Mucosa of stomach (tissue), 1 donor: ENCODE data around the gene BMP3.
"Not testable (repeated sequence)": the region's sequence is repeated elsewhere in the genome, so short reads cannot be mapped to it uniquely, and the experiment has no call there.

Experiments
- H3K27me3 ChIP-seq: one replicate; pipeline ENCODE4 v1.7.0; 2013; ENCODE audit warnings: mild to moderate bottlenecking, low read length; ENCODE audit not compliant: control insufficient read depth, insufficient read depth
- H3K36me3 ChIP-seq: one replicate; pipeline ENCODE4 v1.7.0; 2013; ENCODE audit warnings: low read length; ENCODE audit not compliant: control insufficient read depth, insufficient read depth
- H3K4me1 ChIP-seq: one replicate; pipeline ENCODE4 v1.7.0; 2013; ENCODE audit warnings: mild to moderate bottlenecking, low read length; ENCODE audit not compliant: control insufficient read depth, insufficient read depth
- H3K4me3 ChIP-seq: one replicate; pipeline ENCODE4 v1.7.0; 2013; ENCODE audit warnings: low read length
- H3K9ac ChIP-seq: one replicate; pipeline ENCODE4 v1.7.0; 2013; ENCODE audit warnings: mild to moderate bottlenecking, low read length, moderate library complexity
- H3K9me3 ChIP-seq: one replicate; pipeline ENCODE4 v1.7.0; 2013; ENCODE audit warnings: mild to moderate bottlenecking, low read length, moderate library complexity; ENCODE audit not compliant: control insufficient read depth
- donor health status: Pancreatic carcinoma.

The BMP3 gene, protein sequence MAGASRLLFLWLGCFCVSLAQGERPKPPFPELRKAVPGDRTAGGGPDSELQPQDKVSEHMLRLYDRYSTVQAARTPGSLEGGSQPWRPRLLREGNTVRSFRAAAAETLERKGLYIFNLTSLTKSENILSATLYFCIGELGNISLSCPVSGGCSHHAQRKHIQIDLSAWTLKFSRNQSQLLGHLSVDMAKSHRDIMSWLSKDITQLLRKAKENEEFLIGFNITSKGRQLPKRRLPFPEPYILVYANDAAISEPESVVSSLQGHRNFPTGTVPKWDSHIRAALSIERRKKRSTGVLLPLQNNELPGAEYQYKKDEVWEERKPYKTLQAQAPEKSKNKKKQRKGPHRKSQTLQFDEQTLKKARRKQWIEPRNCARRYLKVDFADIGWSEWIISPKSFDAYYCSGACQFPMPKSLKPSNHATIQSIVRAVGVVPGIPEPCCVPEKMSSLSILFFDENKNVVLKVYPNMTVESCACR

DNA sequence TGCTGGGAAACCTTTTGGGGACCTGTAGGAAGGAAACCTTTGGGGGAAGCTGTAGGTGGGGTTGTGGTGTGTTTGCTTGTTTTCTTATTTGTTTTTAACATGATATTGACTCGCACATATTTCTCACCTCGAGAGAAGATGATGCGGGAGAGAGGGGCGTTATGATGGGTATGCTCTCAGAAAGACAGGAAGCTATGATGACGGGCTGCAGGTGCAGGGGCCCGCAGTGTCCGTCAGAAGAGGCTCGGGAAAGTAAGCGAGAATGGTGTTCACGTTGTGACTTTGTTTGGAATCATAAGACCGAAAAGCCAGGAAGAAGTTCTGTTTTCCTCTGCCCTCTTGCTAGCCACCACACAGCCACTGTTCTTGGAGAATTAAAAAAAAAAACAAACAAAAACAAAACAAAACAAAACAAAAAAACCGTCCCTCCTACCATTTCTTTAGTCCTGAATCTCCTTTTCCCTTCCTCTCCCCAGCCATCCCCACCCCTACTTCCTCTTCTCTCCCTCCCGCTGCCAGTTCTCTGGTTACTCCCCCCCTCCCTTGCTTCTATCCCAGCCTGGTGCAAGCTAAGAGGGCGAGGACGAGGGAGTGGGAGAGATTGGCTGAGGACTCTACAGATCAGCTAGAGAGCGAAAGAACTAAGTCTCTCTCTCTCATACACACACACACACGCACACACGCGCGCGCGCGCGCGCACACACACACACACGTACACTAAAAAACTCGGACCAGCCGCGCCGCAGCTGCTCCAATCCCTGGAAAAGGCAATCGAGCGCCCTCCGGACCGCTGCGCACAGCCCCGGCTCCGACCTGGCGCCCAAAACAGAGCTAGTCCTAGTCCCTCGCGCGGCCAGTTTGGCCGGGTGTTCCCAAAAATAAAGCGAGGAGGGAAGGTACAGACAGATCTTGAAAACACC, at the start of gene BMP3:
TSS of gene BMP3 (plus strand) at position 648 of the 920 bp plus-strand sequence. CDS start 577 bp downstream, outside the sequence.
- H3K9ac ChIP-seq, result no peak within 1 kb of the TSS
- H3K4me3 ChIP-seq, result no peak within 1 kb of the TSS
- no peaks in the 10 kb centered on the region for H3K4me1 ChIP-seq
- H3K36me3 ChIP-seq, result no peaks in the 10 kb centered on the region
- no peaks in the 10 kb centered on the region for H3K9me3 ChIP-seq
- peaks cover 56% of the 10 kb centered on the region for H3K27me3 ChIP-seq

DNA sequence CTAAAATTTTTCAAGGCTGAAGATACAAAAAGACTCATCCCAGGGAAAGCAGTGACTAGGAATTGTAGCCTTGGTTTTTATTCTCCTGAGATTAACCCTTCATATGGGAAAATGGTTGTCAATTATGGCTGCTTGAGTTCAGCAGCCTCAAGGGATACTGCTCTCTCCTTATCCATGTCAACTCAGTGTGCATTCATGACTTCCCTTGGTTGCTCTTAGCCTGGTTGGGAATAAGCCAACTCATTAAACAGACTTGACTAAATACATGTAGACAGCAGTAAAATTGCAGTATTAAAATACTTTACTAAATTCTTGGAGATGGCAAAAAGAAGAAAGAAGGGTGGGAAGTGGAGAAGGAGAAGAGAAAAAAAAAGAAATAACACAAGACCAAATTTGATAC, 44.5 kb upstream of the BMP3 start:
- no peaks in the 10 kb centered on the region for H3K9me3 ChIP-seq
- no peak overlapping the region for H3K9ac ChIP-seq
- no peaks in the 10 kb centered on the region for H3K27me3 ChIP-seq
- H3K4me3 ChIP-seq, result no peak overlapping the region
- H3K36me3 ChIP-seq, result no peaks in the 10 kb centered on the region
- no peaks in the 10 kb centered on the region for H3K4me1 ChIP-seq

DNA sequence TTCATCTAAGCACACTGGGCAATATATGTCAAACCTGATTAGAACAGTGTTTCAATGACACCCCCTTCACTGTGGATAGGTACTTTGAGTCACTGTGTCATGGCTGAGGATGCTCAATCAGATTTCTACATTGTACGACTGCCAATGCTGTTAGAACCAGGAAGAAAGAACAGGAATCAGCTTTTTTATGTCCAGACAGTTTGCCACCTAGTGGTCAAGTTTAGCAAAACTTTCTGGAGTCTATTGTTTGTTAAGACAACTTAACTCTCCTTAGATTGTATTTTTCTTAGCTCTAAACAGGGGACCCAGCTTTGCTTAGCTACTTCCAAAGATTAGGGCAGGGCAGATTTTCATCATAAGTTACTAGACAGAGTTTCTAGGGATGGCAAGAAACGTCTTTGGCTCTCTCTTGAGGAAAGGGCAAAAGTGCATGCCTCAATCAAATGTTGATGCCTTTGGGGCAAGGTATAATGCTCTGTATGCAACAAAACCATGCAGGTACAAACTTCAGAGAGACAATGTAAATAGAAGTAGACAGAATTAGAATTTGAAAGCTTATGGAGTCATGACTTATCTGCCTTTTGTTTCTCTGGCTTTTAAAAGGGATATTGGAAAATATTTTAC, 40.5 kb upstream of the BMP3 start:
- Histone ChIP-seq H3K27me3 (no peaks in the 10 kb centered on the region), H3K9ac (no peak overlapping the region), H3K36me3 (no peaks in the 10 kb centered on the region), H3K4me3 (no peak overlapping the region), H3K4me1 (no peaks in the 10 kb centered on the region), H3K9me3 (no peaks in the 10 kb centered on the region)

DNA sequence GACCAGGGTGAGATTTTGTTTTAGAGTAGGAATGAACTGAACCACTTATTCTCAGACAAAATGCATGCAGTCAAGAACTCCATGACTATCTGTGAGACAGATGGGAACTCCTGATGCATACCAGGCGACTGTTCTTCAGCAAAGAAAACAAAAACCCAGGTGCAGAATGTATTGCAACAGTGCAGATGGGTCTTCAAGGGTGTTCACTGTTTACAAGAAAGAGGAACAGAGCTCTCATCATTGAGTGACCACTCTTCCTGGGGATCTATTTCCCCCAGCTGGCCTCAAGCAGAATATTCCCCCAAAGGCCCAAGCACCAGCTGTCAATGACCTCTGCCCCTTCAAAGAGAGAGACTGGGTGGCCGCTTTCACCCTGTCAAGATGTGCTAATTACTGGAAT, 39.7 kb upstream of the BMP3 start:
- Histone ChIP-seq H3K9ac (no peak overlapping the region), H3K4me1 (no peaks in the 10 kb centered on the region), H3K4me3 (no peak overlapping the region), H3K9me3 (no peaks in the 10 kb centered on the region), H3K36me3 (no peaks in the 10 kb centered on the region), H3K27me3 (no peaks in the 10 kb centered on the region)

DNA sequence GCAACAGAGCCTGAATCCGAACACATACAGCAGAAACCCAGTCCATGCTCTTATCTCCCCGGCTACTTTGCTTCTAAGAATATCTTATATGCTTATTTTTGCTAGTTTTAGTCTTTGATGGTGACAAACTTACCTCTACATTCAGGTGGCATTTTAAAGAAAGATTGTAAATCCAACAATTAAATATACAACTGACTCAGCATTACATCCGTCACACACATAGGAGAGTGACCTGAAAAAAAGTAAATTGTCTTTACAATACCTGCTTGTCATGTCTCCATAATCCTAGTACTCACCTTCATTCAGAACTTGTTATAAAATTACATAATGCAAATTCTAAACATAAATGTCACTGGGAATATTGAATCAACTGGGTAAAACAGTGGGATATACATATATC, 30.6 kb upstream of the BMP3 start:
- Histone ChIP-seq H3K27me3 (no peaks in the 10 kb centered on the region), H3K9ac (no peak overlapping the region), H3K4me3 (no peak overlapping the region), H3K36me3 (no peaks in the 10 kb centered on the region), H3K4me1 (no peaks in the 10 kb centered on the region), H3K9me3 (no peaks in the 10 kb centered on the region)

DNA sequence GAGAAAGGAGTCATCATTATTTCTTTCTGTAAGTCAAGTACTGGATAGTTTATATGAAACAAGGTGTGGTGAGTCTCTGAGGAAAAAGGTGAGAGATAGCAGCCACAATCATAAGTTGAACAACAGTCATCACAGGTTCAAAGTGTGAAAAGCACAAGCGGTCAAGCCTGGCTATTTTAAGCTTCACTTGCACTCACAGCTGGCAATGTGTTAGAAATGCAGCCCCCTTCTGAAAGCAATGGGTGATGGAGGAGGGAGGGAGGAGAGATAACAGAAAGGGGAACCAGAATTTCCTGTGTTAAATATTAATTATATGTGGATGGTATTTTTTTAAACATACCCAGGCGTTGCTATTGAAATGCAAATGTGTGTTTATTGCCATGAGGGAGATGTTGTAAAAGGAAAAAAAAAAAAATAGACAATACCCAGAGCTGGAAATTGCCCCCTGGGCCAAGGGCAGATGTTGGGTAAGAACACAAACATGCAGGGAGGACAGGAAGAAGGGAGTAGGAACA, 26.9 kb upstream of the BMP3 start:
- H3K9ac ChIP-seq, result no peak overlapping the region
- no peaks in the 10 kb centered on the region for H3K4me1 ChIP-seq
- H3K36me3 ChIP-seq, result no peaks in the 10 kb centered on the region
- H3K4me3 ChIP-seq, result no peak overlapping the region
- no peaks in the 10 kb centered on the region for H3K9me3 ChIP-seq
- H3K27me3 ChIP-seq, result no peaks in the 10 kb centered on the region

DNA sequence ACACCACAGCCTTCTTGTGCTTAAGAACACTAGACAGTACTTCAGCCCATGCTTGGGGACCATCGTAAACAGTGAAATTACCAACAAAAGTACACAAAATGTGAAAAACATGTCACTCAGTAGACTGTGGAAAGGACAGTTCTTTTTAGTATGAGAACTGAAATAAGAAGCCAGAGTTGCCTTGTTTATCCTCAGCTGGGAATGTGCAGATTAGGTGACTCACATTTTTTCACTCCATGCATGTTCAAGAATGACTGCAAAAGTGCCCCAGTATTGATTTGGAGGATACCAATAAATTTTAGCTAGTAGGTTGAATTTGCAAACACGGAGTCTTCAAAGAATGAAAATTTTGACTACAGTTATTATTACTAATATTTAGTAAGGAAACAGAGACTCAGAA, 23.1 kb upstream of the BMP3 start:
- Histone ChIP-seq H3K36me3 (no peaks in the 10 kb centered on the region), H3K27me3 (no peaks in the 10 kb centered on the region), H3K4me3 (no peak overlapping the region), H3K9me3 (no peaks in the 10 kb centered on the region), H3K4me1 (no peaks in the 10 kb centered on the region), H3K9ac (no peak overlapping the region)

DNA sequence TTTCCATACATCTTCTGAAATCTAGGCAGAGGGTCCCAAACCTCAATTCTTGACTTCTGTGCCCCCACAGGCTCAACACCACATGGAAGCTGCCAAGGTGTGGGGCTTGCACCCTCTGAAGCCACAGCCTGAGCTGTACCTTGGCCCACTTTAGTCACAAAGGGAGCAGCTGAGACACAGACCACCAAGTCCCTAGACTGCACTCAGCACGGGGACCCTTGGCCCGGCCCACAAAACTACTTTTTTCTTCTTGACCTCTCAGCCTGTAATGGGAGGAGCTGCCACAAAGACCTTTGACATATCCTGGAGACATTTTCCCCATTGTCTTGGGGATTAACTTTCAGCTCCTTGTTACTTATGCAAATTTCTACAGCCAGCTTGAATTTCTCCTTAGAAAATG, 13.9 kb upstream of the BMP3 start:
- not testable (repeated sequence) for H3K9me3 ChIP-seq, H3K36me3 ChIP-seq, H3K4me3 ChIP-seq, H3K27me3 ChIP-seq, H3K4me1 ChIP-seq, H3K9ac ChIP-seq

DNA sequence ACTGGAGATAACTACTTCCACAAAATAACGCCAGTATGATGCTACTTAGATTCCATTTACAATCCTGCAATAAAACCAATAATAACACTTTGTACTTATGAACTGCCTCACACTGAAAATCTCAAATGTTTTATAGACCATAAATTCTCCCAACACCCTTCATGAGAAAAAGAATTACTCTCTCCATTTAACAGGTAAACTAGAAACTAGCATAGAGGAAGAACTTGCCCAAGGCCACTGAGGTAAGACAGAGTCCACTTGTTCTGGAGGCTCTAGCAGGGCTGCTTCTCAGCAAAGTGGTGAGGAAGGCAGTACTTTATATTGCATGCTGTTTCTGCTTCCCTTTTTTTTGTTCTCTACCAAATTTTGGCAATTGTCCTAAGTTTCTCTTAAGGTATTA, 11.5 kb upstream of the BMP3 start:
- H3K9ac ChIP-seq, result no peak overlapping the region
- no peak overlapping the region for H3K4me3 ChIP-seq
- H3K9me3 ChIP-seq, result no peaks in the 10 kb centered on the region
- H3K36me3 ChIP-seq, result no peaks in the 10 kb centered on the region
- no peaks in the 10 kb centered on the region for H3K27me3 ChIP-seq
- peaks cover 8% of the 10 kb centered on the region for H3K4me1 ChIP-seq

DNA sequence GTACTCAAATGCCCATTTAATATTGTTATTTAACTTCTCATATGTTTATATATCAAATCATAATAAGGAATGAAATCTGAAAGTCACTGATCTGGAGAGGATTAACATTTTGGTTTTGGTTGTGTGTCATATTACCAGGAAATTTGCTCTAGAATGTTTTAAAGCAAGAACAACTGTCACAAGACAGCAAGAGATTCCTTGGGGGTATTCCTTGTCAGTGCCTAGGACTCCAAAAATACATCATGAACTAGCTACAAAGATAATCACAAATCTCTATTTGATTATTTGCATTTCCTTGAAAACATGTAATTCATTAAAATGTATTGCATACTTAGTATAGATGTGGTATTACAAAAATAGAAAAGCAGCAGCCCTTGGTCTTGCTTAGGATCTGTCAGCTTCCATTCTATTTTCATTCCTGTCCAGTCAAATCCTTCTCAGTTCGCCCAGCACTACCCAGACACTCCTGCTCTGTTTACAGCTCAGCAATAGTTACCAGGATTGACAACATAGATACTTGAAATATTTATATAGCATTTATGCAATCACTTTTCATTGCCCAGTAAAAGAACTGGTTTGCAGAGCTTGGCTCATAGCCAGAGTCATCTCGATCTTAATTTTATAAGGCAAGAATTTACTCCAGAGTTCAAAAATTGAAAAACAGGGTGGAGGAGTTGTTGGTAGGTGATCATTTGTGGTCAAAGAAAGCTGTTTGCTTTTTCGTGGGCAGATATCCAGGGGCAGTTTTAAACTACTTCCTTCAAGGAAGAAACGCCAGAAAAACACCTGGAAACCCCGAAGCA, 9.2 kb upstream of the BMP3 start:
- Histone ChIP-seq H3K4me1 (peaks cover 8% of the 10 kb centered on the region), H3K9me3 (no peaks in the 10 kb centered on the region), H3K27me3 (peaks cover 4% of the 10 kb centered on the region), H3K4me3 (no peak overlapping the region), H3K36me3 (no peaks in the 10 kb centered on the region), H3K9ac (no peak overlapping the region)

DNA sequence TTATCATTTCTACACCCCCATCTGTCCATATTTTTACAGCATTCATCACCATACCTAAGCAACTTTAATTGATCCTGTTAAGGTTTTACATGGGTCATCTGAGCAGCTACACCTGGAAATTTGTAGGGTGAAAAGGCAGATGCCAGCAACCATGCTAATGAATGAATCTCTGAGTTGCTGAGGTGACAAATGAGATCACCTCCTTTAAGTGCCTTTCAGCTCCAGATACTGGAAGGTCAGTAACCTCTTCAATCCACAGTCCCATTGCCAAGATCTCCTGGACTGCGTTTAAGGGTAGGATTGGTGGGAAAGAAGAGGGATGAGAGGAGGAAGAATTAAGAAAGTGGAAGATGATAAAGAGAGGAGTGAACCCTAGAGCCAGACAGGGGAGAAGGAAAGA, 8.5 kb upstream of the BMP3 start:
- Histone ChIP-seq H3K9ac (no peak overlapping the region), H3K4me3 (no peak overlapping the region), H3K27me3 (peaks cover 4% of the 10 kb centered on the region), H3K36me3 (no peaks in the 10 kb centered on the region), H3K4me1 (peaks cover 8% of the 10 kb centered on the region), H3K9me3 (no peaks in the 10 kb centered on the region)
